Fibroblast of villous mesenchyme (primary cell): ENCODE measurements around the gene U2AF1L4. TPM values are rescaled to one million over a fixed set of nuclear protein-coding genes. Genes with fewer than 3 reads are reported as not detected.

ENCODE experiments used
- DNase-seq: peaks from one replicate; pipeline ENCODE4 v3.0.0-alpha.2; 2010; ENCODE audit warnings: low read depth
- H3K4me3 ChIP-seq: 2 replicates; pipeline ENCODE4 v1.5.1; 2011; ENCODE audit warnings: low read depth, mild to moderate bottlenecking, low read length
- total RNA-seq: library from RNA; depleted of rRNA; stranded (reverse); fragments of >200 nt; gene quantifications from 2 replicates; pipeline ENCODE4 v1.2.3, GENCODE V29; 2012
- TF ChIP-seq, protein P1 (sequence below): IDR thresholded peaks from 2 replicates; pipeline ENCODE4 v1.5.1; 2012; ENCODE audit warnings: low read depth, mild to moderate bottlenecking, low read length; ENCODE audit not compliant: insufficient read depth

The U2AF1L4 gene
- total RNA-seq, 1 donor = 4.7 TPM

DNA sequence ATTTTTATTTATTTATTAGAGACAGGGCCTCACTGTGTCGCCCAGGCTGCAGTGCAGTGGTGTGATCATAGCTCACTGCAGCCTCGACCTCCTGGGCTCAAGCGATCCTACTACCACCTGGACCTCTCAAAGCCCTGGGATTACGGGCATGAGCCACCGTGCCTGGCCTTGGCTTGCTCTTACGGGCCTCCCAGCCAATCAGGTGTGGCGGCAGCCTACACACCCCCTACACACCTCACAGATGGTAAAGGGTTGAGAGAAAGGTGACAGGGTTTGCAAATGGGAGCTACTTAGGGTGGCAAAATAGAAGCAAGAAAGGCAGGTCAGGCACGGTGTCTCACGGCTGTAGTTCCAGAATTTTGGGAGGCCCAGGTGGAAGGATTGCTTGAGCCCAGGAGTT lies 41.9 kb downstream of the U2AF1L4 start:
- TF ChIP-seq, protein P1, sequence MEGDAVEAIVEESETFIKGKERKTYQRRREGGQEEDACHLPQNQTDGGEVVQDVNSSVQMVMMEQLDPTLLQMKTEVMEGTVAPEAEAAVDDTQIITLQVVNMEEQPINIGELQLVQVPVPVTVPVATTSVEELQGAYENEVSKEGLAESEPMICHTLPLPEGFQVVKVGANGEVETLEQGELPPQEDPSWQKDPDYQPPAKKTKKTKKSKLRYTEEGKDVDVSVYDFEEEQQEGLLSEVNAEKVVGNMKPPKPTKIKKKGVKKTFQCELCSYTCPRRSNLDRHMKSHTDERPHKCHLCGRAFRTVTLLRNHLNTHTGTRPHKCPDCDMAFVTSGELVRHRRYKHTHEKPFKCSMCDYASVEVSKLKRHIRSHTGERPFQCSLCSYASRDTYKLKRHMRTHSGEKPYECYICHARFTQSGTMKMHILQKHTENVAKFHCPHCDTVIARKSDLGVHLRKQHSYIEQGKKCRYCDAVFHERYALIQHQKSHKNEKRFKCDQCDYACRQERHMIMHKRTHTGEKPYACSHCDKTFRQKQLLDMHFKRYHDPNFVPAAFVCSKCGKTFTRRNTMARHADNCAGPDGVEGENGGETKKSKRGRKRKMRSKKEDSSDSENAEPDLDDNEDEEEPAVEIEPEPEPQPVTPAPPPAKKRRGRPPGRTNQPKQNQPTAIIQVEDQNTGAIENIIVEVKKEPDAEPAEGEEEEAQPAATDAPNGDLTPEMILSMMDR = no peak
- no peak overlapping the region for H3K4me3 ChIP-seq
- DNase-seq = no peak

DNA sequence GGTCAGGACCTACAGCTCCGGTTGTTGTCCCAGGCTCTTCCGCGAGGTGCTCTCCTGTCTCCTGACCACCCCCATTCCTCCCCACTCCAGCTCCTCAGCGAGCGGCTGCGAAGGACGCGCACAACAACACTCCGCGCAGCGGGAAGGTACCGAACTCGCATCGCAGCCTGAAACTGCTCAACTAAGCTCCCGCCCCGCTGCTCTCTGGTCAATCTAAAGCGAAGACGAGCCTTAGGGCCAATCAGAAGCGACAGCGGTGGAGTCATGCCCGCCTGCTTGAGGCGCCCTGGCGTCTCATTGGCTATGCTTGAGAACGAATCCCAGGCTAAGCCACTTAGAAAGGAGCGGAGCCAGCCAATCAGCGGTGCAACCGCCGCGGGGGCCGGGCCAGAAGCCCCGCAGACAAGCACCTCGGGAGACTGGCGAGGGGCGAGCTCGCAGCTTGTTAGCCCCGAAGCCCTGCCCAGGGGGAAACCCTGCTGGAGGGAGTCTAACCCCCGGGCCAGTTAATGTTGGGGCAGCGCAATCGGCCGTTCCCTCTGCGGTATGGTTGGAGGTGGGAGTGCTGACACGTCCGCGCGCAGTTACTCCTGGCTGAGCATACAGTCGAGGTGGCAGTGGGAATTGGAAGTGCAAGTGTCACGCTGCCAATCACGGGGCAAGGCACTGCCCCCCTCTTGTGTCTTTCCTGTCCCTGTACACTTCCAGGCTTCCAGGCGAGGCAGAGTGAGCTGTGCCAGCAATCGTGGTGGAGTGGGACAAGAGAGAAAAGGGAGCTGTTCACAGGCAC lies 42.8 kb downstream of the U2AF1L4 start:
- TF ChIP-seq, protein P1 = no peak
- peak; percentile 98 for DNase-seq
- H3K4me3 ChIP-seq = peak overlapping the region; percentile 74

DNA sequence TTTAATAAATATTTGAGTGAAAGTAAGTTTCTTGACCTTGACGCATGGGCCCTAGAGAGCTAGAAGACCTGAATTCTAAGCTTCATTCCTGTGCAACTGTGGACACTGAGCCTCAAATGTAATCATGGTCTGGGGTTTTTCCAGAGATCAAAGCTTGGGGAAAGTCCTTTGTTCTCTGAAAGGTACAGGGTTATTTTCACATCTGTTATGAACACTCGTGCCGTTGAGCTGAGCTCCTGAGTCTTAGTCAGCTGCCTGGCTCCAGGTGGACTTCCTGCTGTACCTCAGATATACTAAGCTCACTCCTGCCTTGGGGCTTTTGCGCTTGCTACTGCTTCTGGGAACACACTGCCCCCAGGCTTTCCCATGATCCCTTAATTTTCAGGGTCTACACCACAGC lies 48.4 kb downstream of the U2AF1L4 start:
- DNase-seq = no peak
- TF ChIP-seq, protein P1 = no peak
- no peak overlapping the region for H3K4me3 ChIP-seq

DNA sequence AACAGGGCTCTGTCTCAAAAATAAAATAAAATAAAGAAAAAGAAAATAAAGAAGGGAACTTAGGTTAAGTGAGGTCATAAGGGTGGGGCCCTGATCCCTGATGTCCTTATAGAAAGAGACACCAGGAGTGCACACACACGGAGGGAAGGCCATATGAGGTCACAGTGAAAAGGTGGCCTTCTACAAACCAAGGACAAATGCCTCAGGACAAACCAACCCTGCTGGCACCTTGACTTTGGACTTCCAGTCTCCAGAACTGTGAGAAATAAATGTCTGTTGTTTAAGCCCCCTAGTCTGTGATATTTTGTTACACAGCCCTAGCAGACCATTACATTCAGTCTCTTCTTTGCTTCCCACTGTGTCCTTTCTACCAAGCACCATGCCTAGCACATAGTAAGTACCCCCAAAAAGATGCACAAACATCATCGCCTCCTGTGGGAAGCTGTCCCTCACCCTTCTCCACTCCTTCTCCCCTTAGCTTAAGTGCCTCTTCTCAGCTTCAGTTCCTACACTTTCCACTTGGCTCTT lies 49.3 kb downstream of the U2AF1L4 start:
- TF ChIP-seq, protein P1 = no peak
- no peak overlapping the region for H3K4me3 ChIP-seq
- no peak for DNase-seq

DNA sequence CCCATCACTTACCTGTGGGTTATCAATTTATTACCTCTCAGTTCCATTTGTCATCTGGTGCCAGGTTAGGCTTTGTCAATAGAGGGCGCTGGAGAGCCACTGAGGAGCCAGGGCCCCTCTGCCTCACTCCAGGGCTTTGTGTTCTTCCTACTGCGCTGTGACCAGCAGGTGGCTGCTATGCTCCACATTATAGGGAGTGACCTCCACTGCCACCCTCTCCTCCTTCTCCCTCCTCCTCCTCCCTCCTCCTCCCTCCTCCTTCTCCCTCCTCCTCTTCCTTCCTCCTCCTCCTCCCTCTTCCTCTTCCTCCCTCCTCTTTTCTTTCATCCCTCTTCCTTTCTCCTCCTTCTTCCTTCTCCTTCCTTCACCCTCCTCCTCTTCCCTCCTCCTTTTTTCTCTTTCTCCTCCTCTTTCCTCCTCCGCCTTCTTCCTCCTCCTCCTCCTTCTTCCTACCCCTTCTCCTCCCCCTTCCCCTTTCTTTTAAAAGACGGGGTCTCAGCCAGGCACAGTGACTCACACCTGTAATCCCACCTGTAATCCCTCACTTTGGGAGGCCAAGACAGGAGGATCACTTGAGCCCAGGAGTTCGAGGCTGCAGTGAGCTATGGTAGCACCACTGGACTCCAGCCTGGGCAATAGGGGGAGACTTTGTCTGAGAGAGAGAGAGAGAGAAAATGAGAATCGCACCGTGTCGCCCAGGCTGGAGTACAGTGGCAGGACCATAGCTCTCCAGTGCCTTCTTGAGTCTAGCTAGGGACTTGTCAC lies 51.2 kb downstream of the U2AF1L4 start:
- H3K4me3 ChIP-seq = no peak overlapping the region
- TF ChIP-seq, protein P1 = peak; percentile 100
- peak; percentile 83 for DNase-seq

DNA sequence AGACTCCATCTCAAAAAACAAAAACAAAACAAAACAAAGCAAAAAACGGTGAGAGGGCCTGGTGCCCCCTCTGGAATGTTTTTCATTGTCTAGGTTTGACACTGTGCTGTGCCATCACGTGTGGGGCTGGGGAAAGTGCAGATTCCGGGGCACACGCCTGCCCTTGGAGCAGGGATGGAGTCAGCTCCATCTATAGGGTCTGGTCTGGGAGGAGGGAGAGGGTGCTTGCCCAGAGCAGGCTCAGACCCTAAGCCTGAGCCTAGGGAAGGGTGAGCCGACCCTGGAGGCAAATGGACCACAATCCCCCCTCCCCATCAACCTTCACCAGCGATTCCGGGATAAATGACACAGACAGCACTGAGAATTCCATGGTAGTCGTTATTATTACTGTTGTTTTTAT lies 51.8 kb downstream of the U2AF1L4 start:
- DNase-seq = no peak
- TF ChIP-seq, protein P1 = no peak
- no peak overlapping the region for H3K4me3 ChIP-seq

Other genes starting within 250 kb of the U2AF1L4 start
- gene DMKN, start 231.8 kb downstream of the U2AF1L4 start, total RNA-seq = 0.97 and 2.2 TPM in 2 replicates
- under 0.01 TPM in 1 of 2 replicates, not detected in the other for gene SBSN, start 217.1 kb downstream of the U2AF1L4 start, total RNA-seq
- gene GAPDHS, start 212.0 kb downstream of the U2AF1L4 start, total RNA-seq = not detected in 2 replicates
- gene TMEM147, start 199.8 kb downstream of the U2AF1L4 start, total RNA-seq = 77.3 and 81.2 TPM in 2 replicates
- gene ATP4A, start 181.8 kb downstream of the U2AF1L4 start, total RNA-seq = not detected in 2 replicates
- not detected in 2 replicates for gene PMIS2, start 159.2 kb downstream of the U2AF1L4 start, total RNA-seq
- gene HAUS5, start 132.7 kb downstream of the U2AF1L4 start, total RNA-seq = 6.5 and 6.8 TPM in 2 replicates
- gene RBM42, start 116.4 kb downstream of the U2AF1L4 start, total RNA-seq = 41.0 and 54.1 TPM in 2 replicates
- under 0.01 and 0.86 TPM in 2 replicates for gene ETV2, start 103.7 kb downstream of the U2AF1L4 start, total RNA-seq
- 165 and 215 TPM in 2 replicates for gene COX6B1, start 97.1 kb downstream of the U2AF1L4 start, total RNA-seq
- gene UPK1A, start 78.9 kb downstream of the U2AF1L4 start, total RNA-seq = not detected in 2 replicates
- gene ZBTB32, start 40.9 kb downstream of the U2AF1L4 start, total RNA-seq = not detected in 2 replicates
- 5.6 and 7.4 TPM in 2 replicates for gene KMT2B, start 27.4 kb downstream of the U2AF1L4 start, total RNA-seq
- 0.43 and 0.64 TPM in 2 replicates for gene IGFLR1, start 3.0 kb downstream of the U2AF1L4 start, total RNA-seq
- gene PSENEN, start 233 bp upstream of the U2AF1L4 start, total RNA-seq = 14.7 and 18.7 TPM in 2 replicates
- 13.8 and 14.2 TPM in 2 replicates for gene LIN37, start 3.2 kb upstream of the U2AF1L4 start, total RNA-seq
- gene HSPB6, start 11.6 kb upstream of the U2AF1L4 start, total RNA-seq = 20.7 and 44.8 TPM in 2 replicates
- gene PROSER3, start 12.8 kb upstream of the U2AF1L4 start, total RNA-seq = 8.7 and 9.5 TPM in 2 replicates
- 1.7 and 2.3 TPM in 2 replicates for gene ARHGAP33, start 30.1 kb upstream of the U2AF1L4 start, total RNA-seq
- gene PRODH2, start 67.4 kb upstream of the U2AF1L4 start, total RNA-seq = not detected in 2 replicates
- not detected in 2 replicates for gene NPHS1, start 107.1 kb upstream of the U2AF1L4 start, total RNA-seq
- gene KIRREL2, start 111.5 kb upstream of the U2AF1L4 start, total RNA-seq = under 0.01 TPM in 1 of 2 replicates, not detected in the other
- 3.5 and 4.2 TPM in 2 replicates for gene APLP1, start 123.2 kb upstream of the U2AF1L4 start, total RNA-seq
- gene NFKBID, start 155.1 kb upstream of the U2AF1L4 start, total RNA-seq = 3.0 and 3.5 TPM in 2 replicates
- 0.43 and 0.64 TPM in 2 replicates for gene HCST, start 157.1 kb upstream of the U2AF1L4 start, total RNA-seq
- gene TYROBP, start 162.9 kb upstream of the U2AF1L4 start, total RNA-seq = not detected in 2 replicates
- gene LRFN3, start 191.0 kb upstream of the U2AF1L4 start, total RNA-seq = 3.5 and 6.8 TPM in 2 replicates
- 12.5 and 15.5 TPM in 2 replicates for gene SDHAF1, start 249.8 kb upstream of the U2AF1L4 start, total RNA-seq